ENCODE measurements around the gene BIRC5. TPM values are rescaled to one million over a fixed set of nuclear protein-coding genes. Genes with fewer than 3 reads are reported as not detected.

BIRC5 gene
- total RNA-seq, 4 donors from 2014 or later = 2.4 to 6.5 (median 5.7) TPM

DNA sequence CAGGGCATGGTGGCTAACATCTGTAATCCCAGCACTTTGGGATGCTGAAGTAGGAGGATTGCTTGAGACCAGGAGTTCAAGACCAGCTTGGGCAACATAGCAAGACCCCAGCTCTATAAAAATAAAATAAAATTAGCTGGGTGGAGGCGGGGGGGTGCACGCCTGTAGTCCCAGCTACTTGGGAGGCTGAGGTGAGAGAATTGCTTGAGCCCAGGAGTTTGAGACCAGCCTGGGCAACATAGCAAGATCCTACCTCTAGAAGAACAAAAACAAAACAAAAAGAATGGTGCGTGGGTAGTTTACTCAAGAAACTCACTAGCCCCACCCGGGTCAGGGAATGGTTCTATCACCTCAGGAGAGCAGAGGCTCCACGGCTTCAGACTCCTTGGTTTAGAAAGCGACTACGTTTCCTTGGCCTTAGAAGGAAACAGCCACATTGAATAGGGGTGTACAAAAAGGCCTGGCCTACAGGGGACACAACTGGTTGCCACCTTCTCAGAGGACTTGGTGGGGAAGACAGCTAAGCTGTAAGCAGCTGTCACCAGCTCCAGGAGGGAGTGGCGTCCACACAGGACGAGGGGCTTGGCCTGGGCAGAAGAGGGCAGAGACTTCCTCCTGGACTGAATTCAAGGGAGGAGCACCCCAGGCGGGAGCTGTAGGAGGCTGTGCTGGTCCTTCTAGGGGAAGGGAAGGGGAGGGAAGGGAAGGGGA is 27.9 kb upstream of the BIRC5 start:
- Histone ChIP-seq H3K36me3 (peaks cover 0 to 4% (median 0%) of the 10 kb centered on the region in 3 donors), H3K9me3 (no peaks in the 10 kb centered on the region), H3K4me3 (peak overlapping the region in 3 of 4 donors; percentile 42 to 62 (median 56)), H3K27ac (peak overlapping the region in 3 of 4 donors; percentile 44 to 76 (median 74)), H3K4me1 (peaks cover 0 to 40% (median 5%) of the 10 kb centered on the region in 4 donors), H3K27me3 (no peaks in the 10 kb centered on the region)
- peak in 2 of 3 donors; percentile 65 to 72 for DNase-seq
- no peak for TF ChIP-seq POLR2A (IDR thresholded peaks at IDR 0.05)
- TF ChIP-seq, protein P1, sequence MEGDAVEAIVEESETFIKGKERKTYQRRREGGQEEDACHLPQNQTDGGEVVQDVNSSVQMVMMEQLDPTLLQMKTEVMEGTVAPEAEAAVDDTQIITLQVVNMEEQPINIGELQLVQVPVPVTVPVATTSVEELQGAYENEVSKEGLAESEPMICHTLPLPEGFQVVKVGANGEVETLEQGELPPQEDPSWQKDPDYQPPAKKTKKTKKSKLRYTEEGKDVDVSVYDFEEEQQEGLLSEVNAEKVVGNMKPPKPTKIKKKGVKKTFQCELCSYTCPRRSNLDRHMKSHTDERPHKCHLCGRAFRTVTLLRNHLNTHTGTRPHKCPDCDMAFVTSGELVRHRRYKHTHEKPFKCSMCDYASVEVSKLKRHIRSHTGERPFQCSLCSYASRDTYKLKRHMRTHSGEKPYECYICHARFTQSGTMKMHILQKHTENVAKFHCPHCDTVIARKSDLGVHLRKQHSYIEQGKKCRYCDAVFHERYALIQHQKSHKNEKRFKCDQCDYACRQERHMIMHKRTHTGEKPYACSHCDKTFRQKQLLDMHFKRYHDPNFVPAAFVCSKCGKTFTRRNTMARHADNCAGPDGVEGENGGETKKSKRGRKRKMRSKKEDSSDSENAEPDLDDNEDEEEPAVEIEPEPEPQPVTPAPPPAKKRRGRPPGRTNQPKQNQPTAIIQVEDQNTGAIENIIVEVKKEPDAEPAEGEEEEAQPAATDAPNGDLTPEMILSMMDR (IDR thresholded peaks at IDR 0.05) = no peak

DNA sequence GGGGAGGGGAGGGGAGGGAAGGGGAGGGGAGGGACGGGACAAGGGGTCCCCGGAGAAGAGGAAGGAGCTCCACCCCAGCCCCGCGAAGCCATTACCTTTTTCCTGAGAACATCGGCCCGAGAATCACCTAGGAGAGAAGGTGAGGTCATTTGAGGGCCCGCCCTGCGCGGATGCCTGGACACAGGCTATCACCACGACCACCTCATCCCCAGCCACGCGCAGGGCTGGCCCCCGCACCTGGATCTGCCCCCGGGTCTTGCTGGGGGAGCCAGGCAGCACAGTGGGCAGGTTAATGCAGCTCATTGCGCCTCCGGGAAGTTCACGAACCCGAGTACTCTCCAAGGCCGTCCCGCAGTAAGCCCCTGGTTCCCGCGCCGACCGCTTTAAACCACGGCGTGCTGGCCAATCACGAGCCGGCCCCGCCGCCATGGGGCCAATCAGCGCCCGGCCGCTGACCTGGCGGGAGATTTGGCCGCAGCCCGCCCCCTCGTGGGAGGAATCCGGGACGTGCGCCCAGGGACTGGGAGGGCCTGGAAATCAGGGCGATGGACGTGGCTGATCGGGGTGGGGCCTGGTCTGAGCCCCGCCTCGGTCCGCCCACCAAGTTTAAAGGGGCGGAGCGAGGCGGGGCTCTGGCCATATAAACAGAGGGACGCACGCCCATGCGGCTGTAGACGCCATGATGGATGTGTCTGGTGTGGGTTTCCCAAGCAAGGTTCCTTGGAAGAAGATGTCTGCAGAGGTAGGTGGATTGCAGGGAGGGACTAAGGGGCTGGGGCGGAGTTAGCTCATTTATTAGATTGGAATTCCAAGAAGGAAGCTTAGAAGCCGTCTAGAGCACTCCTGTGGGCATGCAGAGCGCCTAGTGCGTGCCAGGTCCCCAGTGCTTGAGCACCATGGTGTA is 27.1 kb upstream of the BIRC5 start, which contains the start of the genes AFMID and TK1:
Gene AFMID (plus strand): TSS at position 671 of the 904 bp plus-strand sequence. CDS start 9 bp downstream, at position 680.
Gene TK1 (minus strand): TSS at position 361 of the 904 bp plus-strand sequence. CDS start 58 bp downstream, at position 303.
- TF ChIP-seq, protein P1 (IDR thresholded peaks at IDR 0.05) = peak; percentile 67 to 98 (median 89)
- TF ChIP-seq POLR2A (IDR thresholded peaks at IDR 0.05) = peak; percentile 58 to 86
- Histone ChIP-seq H3K4me1 (peaks cover 0 to 40% (median 5%) of the 10 kb centered on the region in 4 donors), H3K27ac (peak within 1 kb of the TSS; percentile 60 to 85 (median 78))

DNA sequence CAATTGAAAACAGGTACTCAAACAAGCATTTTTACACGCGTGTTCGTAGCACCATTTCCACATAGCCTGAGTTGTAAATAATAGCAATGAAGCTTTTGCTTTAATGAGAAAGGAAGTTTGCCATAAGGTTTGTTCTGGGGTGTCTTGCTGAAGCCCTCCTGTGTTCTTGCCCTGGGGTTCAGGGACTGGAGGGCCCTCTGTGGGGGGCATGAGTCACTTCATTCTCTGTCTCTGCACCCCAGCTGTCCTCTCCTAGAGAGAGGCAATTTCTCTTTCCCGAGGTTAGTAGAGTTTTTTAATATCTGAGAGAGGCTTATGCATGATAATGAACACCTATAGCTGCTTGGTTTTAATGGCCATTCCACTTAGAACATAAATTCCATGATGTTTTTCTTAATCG is 17.3 kb upstream of the BIRC5 start:
- Histone ChIP-seq H3K4me3 (no peak overlapping the region), H3K27ac (no peak overlapping the region), H3K27me3 (no peaks in the 10 kb centered on the region), H3K36me3 (peaks cover 0 to 7% (median 0%) of the 10 kb centered on the region in 3 donors), H3K9me3 (no peaks in the 10 kb centered on the region), H3K4me1 (no peaks in the 10 kb centered on the region)
- TF ChIP-seq POLR2A (IDR thresholded peaks at IDR 0.05) = no peak
- TF ChIP-seq, protein P1 (IDR thresholded peaks at IDR 0.05) = no peak
- no peak for DNase-seq

More for the DNA sequence above, 27.1 kb upstream of the BIRC5 start, which contains the start of the genes AFMID and TK1:
- Histone ChIP-seq H3K4me3 (peak within 1 kb of the TSS; percentile 39 to 62 (median 49)), H3K36me3 (peaks cover 0 to 8% (median 0%) of the 10 kb centered on the region in 3 donors), H3K9me3 (no peaks in the 10 kb centered on the region), H3K27me3 (no peaks in the 10 kb centered on the region)
- peak; percentile 91 to 99 (median 97) for DNase-seq

DNA sequence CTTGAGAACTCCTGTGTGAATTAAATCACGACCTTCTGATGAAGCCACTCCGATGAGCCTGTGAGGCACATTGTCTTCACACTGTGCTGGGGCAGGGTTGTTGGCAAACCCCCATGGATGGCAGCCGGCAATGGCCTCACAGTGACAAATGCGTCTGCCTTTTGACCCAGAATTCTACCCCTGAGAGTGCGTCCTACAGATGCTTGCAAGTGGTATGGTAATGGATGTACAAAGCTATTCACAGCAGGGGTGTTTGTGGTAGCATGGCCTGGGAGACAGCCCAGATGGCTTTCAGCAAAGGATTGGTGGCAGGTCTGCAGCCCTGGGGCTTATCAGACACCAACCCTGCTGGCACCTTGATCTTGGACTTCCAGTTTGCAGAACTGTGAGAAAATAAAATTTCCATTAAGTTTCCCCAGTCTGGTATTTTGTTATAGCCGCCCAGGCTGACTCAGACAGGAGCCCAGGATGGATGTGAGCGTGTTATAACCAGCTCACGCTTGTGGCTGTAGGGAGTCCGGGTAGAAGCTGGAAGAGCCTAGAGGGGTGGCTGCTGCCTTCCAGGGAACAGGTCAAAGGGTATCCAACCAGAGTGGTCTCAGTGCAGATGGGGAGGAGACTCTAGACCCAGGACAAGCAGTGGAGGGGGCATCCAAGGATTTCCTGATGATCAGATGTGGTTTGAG is 16.8 kb upstream of the BIRC5 start:
- peaks cover 0 to 8% (median 0%) of the 10 kb centered on the region in 3 donors for H3K36me3 ChIP-seq
- H3K27me3 ChIP-seq = no peaks in the 10 kb centered on the region
- no peak overlapping the region for H3K27ac ChIP-seq
- no peak overlapping the region for H3K4me3 ChIP-seq
- no peaks in the 10 kb centered on the region for H3K4me1 ChIP-seq
- no peak for DNase-seq
- no peaks in the 10 kb centered on the region for H3K9me3 ChIP-seq
- TF ChIP-seq, protein P1 (IDR thresholded peaks at IDR 0.05) = no peak
- no peak for TF ChIP-seq POLR2A (IDR thresholded peaks at IDR 0.05)

DNA sequence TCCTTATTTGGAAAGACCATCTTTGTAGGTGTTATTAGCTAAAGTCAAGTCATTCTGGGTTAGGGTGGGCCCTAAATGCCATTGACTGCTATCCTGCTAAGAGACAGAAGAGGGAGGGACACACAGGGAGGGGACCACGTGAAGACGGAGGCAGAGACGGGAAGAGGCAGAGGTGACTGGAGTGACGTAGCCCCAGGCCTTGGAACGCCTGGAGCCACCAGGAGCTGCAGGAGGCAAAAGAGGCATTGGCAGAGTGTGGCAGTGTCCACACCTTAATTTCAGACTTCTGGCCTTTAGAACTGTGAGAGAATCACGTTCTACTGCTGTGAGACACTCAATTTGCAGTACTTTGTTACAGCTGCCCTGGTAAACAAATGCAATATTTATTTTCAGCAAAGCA is 13.6 kb upstream of the BIRC5 start:
- TF ChIP-seq, protein P1 (IDR thresholded peaks at IDR 0.05) = no peak
- TF ChIP-seq POLR2A (IDR thresholded peaks at IDR 0.05) = no peak
- no peaks in the 10 kb centered on the region for H3K4me1 ChIP-seq
- H3K27me3 ChIP-seq = no peaks in the 10 kb centered on the region
- peaks cover 0 to 13% (median 0%) of the 10 kb centered on the region in 3 donors for H3K36me3 ChIP-seq
- no peak overlapping the region for H3K4me3 ChIP-seq
- no peak overlapping the region for H3K27ac ChIP-seq
- DNase-seq = no peak
- no peaks in the 10 kb centered on the region for H3K9me3 ChIP-seq
